ENCODE measurements around the gene CYS1.

DNA sequence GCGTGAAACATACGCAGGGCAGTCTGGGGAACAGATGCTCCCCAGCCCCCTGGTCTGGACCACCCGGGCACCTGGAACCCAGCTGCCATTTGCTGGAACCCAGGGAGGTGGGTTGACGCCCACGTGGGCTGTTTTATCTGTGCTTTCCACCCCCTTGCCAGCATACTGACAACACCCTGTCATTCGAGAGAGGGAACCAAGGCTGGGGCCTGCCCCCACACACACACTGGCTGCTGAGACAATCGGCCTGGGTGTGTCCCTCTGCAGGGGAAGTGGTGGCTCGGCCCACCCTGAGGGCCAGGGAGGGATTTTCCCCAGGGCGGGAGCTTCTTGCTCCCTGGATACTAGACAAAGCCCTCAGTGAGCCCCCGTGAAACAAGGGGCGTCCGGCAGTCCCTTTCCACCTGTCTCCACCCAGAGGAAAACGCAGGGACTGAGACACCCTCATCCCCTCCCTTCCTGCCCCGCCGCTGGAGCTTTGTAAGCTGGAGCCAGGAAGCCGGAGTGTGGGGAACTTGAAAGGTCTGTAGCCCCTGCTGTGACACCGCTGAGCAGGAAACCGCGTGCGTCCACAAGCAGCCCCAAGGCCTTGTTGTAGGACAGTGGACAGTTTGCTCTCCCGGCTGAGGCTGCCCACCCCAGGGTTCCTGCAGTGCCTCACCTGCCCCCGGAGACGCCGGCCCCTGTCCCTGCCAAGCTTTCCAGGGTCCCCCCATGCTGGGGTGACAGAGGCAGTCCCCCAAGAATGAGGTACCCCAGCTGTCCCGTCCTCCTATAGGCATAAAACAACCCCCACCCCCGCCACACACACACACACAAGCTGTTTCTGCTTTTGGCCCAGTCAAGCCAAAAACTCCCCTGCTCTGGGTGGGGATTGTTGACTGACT, 51.0 kb downstream of the CYS1 start:
- TF ChIP-seq, protein P1, sequence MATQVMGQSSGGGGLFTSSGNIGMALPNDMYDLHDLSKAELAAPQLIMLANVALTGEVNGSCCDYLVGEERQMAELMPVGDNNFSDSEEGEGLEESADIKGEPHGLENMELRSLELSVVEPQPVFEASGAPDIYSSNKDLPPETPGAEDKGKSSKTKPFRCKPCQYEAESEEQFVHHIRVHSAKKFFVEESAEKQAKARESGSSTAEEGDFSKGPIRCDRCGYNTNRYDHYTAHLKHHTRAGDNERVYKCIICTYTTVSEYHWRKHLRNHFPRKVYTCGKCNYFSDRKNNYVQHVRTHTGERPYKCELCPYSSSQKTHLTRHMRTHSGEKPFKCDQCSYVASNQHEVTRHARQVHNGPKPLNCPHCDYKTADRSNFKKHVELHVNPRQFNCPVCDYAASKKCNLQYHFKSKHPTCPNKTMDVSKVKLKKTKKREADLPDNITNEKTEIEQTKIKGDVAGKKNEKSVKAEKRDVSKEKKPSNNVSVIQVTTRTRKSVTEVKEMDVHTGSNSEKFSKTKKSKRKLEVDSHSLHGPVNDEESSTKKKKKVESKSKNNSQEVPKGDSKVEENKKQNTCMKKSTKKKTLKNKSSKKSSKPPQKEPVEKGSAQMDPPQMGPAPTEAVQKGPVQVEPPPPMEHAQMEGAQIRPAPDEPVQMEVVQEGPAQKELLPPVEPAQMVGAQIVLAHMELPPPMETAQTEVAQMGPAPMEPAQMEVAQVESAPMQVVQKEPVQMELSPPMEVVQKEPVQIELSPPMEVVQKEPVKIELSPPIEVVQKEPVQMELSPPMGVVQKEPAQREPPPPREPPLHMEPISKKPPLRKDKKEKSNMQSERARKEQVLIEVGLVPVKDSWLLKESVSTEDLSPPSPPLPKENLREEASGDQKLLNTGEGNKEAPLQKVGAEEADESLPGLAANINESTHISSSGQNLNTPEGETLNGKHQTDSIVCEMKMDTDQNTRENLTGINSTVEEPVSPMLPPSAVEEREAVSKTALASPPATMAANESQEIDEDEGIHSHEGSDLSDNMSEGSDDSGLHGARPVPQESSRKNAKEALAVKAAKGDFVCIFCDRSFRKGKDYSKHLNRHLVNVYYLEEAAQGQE (IDR thresholded peaks at IDR 0.05) = no peak
- TF ChIP-seq ZFP36 (IDR thresholded peaks at IDR 0.05; ENCODE audit: borderline replicate concordance, partially characterized antibody) (no peak), RFX5 (IDR thresholded peaks at IDR 0.05) (no peak), CEBPB (IDR thresholded peaks at IDR 0.05) (no peak), ESRRA (IDR thresholded peaks at IDR 0.05; ENCODE audit: borderline replicate concordance, low read length) (no peak), FOXS1 (CRISPR knock-in tag; IDR thresholded peaks at IDR 0.05) (no peak), ZSCAN20 (CRISPR knock-in tag; IDR thresholded peaks at IDR 0.05) (no peak), SREBF2 (IDR thresholded peaks at IDR 0.05) (no peak), POLR2A (IDR thresholded peaks at IDR 0.05; ENCODE audit: low read length) (no peak), CHD2 (IDR thresholded peaks at IDR 0.05; ENCODE audit: low read length, partially characterized antibody) (no peak), EP300 (IDR thresholded peaks at IDR 0.05) (no peak), EHMT2 (IDR thresholded peaks at IDR 0.05; ENCODE audit: low read depth) (no peak), KDM1A (IDR thresholded peaks at IDR 0.05; ENCODE audit: low read depth) (no peak)
- TF ChIP-seq, protein P2, sequence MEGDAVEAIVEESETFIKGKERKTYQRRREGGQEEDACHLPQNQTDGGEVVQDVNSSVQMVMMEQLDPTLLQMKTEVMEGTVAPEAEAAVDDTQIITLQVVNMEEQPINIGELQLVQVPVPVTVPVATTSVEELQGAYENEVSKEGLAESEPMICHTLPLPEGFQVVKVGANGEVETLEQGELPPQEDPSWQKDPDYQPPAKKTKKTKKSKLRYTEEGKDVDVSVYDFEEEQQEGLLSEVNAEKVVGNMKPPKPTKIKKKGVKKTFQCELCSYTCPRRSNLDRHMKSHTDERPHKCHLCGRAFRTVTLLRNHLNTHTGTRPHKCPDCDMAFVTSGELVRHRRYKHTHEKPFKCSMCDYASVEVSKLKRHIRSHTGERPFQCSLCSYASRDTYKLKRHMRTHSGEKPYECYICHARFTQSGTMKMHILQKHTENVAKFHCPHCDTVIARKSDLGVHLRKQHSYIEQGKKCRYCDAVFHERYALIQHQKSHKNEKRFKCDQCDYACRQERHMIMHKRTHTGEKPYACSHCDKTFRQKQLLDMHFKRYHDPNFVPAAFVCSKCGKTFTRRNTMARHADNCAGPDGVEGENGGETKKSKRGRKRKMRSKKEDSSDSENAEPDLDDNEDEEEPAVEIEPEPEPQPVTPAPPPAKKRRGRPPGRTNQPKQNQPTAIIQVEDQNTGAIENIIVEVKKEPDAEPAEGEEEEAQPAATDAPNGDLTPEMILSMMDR (IDR thresholded peaks at IDR 0.05) = no peak
